Endothelial cell of umbilical vein (primary cell): ENCODE results near the gene ZBTB22.

Experiments
- EZH2 ChIP-seq: IDR thresholded peaks from 2 replicates; pipeline ENCODE4 v1.6.1; 2012; ENCODE audit warnings: borderline replicate concordance, low read depth, mild to moderate bottlenecking, moderate library complexity, low read length, inconsistent platforms; ENCODE audit not compliant: severe bottlenecking
- FOS ChIP-seq: IDR thresholded peaks from 2 replicates; pipeline ENCODE4 v1.6.1; 2011; ENCODE audit warnings: mild to moderate bottlenecking, low read length, moderate library complexity, borderline replicate concordance; ENCODE audit not compliant: insufficient read depth
- GATA2 ChIP-seq: IDR thresholded peaks from 2 replicates; pipeline ENCODE4 v1.7.0; 2011; ENCODE audit warnings: low read depth, mild to moderate bottlenecking, moderate library complexity, mixed read lengths, low read length; ENCODE audit not compliant: insufficient read length, insufficient read depth
- JUN ChIP-seq: IDR thresholded peaks from 2 replicates; pipeline ENCODE4 v1.6.1; 2011; ENCODE audit warnings: borderline replicate concordance, low read depth; ENCODE audit not compliant: insufficient read length, insufficient read depth
- MYC ChIP-seq: IDR thresholded peaks from one replicate; pipeline ENCODE4 v1.6.1; 2011; ENCODE audit warnings: mild to moderate bottlenecking, low read depth, low read length
- POLR2A ChIP-seq: IDR thresholded peaks from 2 replicates; pipeline ENCODE4 v1.6.1; 2012; ENCODE audit warnings: low read depth, mild to moderate bottlenecking, control low read depth, low read length
- POLR2AphosphoS5 ChIP-seq: IDR thresholded peaks from 2 replicates; pipeline ENCODE4 v1.6.1; 2012; ENCODE audit warnings: low read depth, mild to moderate bottlenecking, control low read depth, low read length, moderate library complexity; ENCODE audit not compliant: insufficient read depth
- TF ChIP-seq, protein P1 (sequence below), 2 donors: IDR thresholded peaks; 1 replicate in 1 of 2; 2 replicates in 1 of 2; pipeline ENCODE4 v1.5.1; 2011; ENCODE audit warnings: low read length in 2 of 2, mild to moderate bottlenecking in 2 of 2, moderate library complexity in 2 of 2, control low read depth in 1 of 2, inconsistent platforms in 1 of 2, low read depth in 1 of 2; ENCODE audit not compliant: insufficient read depth in 1 of 2; ENCODE audit errors: extremely low read depth in 1 of 2
- TF ChIP-seq, protein P2 (sequence below): IDR thresholded peaks from 2 replicates; pipeline ENCODE4 v1.6.1; 2011; ENCODE audit not compliant: insufficient read depth, insufficient read length

DNA sequence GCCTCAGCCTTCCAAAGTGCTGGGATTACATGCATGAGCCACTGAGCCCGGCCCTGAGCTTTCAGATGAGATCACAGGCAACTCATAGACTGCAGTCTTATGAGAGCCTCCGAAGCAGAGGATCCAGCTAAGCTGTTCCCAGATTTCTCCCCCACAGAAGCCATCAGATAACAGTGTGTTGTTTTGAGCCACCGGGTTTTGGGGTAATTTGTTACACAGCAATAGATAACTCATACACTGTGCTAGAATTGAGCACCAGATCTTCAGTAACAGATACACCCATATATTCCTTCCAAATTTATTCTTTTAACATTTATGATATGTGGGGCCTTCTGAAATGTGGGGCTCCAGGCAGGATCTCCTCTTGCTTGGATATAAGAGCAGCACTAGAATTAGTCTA, 19.0 kb upstream of the ZBTB22 start:
- TF ChIP-seq, protein P1, sequence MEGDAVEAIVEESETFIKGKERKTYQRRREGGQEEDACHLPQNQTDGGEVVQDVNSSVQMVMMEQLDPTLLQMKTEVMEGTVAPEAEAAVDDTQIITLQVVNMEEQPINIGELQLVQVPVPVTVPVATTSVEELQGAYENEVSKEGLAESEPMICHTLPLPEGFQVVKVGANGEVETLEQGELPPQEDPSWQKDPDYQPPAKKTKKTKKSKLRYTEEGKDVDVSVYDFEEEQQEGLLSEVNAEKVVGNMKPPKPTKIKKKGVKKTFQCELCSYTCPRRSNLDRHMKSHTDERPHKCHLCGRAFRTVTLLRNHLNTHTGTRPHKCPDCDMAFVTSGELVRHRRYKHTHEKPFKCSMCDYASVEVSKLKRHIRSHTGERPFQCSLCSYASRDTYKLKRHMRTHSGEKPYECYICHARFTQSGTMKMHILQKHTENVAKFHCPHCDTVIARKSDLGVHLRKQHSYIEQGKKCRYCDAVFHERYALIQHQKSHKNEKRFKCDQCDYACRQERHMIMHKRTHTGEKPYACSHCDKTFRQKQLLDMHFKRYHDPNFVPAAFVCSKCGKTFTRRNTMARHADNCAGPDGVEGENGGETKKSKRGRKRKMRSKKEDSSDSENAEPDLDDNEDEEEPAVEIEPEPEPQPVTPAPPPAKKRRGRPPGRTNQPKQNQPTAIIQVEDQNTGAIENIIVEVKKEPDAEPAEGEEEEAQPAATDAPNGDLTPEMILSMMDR (IDR thresholded peaks at IDR 0.05; ENCODE audit: extremely low read depth in 1 of 2, insufficient read depth in 1 of 2, low read depth in 1 of 2, low read length in 2 of 2), result no peak
- TF ChIP-seq POLR2A (no peak), POLR2AphosphoS5 (no peak), EZH2 (no peak), GATA2 (no peak), JUN (no peak), FOS (no peak), MYC (no peak)
- TF ChIP-seq, protein P2, sequence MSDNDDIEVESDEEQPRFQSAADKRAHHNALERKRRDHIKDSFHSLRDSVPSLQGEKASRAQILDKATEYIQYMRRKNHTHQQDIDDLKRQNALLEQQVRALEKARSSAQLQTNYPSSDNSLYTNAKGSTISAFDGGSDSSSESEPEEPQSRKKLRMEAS, result no peak
